GM18907 (cell line): ENCODE data around the gene PCDHA5.
"Not testable (repeated sequence)": the region's sequence is repeated elsewhere in the genome, so short reads cannot be mapped to it uniquely, and the experiment has no call there.

Experiments used
- ATAC-seq: cut with Tn5 transposase; IDR thresholded peaks from one replicate; pipeline ENCODE4 v1.9.1; 2021; ENCODE audit warnings: mild to moderate bottlenecking, moderate library complexity; ENCODE audit not compliant: unreplicated experiment

The PCDHA5 gene

GRCh38 chr5:140822969-140823368 lies 1.6 kb downstream of the PCDHA5 start:
- ATAC-seq = not testable (repeated sequence)

DNA sequence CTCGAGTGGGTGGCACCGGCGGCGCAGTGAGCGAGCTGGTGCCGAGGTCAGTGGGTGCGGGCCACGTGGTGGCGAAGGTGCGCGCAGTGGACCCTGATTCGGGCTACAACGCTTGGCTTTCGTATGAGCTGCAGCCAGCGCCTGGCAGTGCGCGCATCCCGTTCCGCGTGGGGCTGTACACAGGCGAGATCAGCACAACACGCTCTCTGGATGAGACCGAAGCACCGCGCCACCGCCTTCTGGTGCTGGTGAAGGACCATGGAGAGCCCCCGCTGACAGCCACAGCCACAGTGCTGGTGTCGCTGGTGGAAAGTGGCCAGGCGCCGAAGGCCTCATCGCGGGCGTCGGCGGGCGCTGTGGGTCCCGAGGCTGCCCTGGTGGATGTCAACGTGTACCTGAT lies 2.1 kb downstream of the PCDHA5 start:
- ATAC-seq = no peak

DNA sequence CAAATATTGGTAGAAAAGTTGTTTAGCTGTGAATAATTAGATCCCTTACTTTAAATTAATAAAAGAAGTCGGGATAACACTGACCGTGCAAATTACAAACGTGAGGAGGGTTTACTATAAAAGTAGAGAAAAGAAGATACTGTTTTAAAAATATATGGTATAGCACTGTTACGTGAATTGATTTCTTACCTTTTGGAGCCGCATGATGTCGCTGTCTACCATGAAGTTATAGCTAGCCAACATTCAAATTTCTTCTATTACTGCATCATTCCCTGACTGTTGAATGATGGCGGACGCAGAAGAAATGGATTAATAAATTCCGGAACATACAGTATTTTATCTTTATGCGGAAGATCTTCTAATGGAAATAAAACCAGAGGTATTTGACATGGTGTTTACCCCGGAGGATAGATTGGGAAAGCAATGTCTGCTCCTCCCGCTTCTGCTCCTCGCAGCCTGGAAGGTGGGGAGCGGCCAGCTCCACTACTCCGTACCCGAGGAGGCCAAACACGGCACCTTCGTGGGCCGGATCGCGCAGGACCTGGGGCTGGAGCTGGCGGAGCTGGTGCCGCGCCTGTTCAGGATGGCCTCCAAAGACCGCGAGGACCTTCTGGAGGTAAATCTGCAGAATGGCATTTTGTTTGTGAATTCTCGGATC lies 6.4 kb downstream of the PCDHA5 start, which contains the start of gene PCDHA6:
TSS of gene PCDHA6 (plus strand) at position 257 of the 658 bp plus-strand sequence. CDS start at position 389, 132 bp downstream.
- no peak for ATAC-seq

DNA sequence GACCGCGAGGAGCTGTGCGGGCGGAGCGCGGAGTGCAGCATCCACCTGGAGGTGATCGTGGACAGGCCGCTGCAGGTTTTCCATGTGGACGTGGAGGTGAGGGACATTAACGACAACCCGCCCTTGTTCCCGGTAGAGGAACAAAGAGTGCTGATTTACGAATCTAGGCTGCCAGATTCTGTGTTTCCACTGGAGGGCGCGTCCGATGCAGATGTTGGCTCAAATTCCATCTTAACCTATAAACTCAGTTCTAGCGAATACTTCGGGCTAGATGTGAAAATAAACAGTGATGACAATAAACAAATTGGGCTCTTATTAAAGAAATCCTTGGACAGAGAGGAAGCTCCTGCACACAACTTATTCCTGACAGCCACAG lies 6.9 kb downstream of the PCDHA5 start:
- ATAC-seq = no peak

DNA sequence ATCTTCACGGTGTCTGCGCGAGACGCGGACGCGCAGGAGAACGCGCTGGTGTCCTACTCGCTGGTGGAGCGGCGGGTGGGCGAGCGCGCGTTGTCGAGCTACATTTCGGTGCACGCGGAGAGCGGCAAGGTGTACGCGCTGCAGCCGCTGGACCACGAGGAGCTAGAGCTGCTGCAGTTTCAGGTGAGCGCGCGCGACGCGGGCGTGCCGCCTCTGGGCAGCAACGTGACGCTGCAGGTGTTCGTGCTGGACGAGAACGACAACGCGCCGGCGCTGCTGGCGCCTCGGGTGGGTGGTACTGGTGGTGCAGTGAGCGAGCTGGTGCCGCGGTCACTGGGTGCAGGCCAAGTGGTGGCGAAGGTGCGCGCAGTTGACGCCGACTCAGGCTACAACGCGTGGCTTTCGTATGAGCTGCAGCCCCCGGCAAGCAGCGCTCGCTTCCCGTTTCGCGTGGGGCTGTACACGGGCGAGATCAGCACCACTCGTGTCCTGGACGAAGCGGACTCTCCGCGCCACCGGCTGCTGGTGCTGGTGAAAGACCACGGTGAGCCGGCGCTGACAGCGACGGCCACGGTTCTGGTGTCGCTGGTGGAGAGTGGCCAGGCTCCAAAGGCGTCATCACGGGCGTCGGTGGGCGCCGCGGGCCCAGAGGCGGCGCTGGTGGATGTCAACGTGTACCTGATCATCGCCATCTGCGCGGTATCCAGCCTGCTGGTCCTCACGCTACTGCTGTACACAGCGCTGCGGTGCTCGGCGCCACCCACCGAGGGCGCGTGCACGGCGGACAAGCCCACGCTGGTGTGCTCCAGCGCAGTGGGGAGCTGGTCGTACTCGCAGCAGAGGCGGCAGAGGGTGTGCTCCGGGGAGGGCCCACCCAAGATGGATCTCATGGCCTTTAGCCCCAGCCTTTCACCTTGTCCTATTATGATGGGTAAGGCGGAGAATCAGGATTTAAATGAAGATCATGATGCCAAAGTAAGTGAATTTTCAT lies 8.4 kb downstream of the PCDHA5 start:
- not testable (repeated sequence) for ATAC-seq

DNA sequence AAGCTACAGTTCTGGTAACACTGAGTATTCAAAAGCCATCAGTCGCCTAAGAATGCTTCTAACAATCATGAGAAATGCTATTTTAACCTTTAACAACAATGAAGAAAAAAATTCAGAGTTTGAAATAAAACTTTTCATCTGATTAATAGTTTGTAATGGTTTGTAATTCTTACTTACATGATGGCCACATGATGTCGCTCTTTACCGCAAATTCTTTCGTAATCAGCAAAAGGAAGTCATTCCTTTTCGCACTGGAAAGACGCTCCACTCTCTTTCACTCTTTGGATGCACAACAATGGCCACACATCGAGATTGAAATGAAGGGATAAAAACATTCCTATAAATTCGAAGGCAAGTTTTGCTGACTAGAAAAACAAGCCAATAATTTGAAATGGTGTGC lies 12.6 kb downstream of the PCDHA5 start, which contains the start of gene PCDHA7:
TSS of gene PCDHA7 (plus strand) at position 277 of the 400 bp plus-strand sequence. CDS start at position 392, 115 bp downstream.
- ATAC-seq = no peak

GRCh38 chr5:140834439-140835008 lies 13.1 kb downstream of the PCDHA5 start:
- ATAC-seq = not testable (repeated sequence)

DNA sequence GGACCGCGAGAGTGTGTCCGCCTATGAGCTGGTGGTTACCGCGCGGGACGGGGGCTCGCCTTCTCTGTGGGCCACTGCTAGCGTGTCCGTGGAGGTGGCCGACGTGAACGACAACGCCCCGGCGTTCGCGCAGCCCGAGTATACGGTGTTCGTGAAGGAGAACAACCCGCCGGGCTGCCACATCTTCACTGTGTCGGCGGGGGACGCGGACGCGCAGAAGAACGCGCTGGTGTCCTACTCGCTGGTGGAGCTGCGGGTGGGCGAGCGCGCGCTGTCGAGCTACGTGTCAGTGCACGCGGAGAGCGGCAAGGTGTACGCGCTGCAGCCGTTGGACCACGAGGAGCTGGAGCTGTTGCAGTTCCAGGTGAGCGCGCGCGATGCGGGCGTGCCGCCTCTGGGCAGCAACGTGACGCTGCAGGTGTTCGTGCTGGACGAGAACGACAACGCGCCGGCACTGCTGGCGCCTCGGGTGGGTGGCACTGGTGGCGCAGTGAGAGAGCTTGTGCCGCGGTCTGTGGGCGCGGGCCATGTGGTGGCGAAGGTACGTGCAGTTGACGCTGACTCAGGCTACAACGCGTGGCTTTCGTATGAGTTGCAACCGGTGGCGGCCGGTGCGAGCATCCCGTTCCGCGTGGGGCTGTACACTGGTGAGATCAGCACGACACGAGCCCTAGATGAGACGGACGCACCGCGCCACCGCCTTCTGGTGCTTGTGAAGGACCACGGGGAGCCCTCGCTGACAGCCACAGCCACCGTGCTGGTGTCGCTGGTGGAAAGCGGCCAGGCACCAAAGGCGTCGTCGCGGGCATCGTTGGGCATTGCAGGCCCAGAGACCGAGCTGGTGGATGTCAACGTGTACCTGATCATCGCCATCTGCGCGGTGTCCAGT lies 14.5 kb downstream of the PCDHA5 start:
- no peak for ATAC-seq

DNA sequence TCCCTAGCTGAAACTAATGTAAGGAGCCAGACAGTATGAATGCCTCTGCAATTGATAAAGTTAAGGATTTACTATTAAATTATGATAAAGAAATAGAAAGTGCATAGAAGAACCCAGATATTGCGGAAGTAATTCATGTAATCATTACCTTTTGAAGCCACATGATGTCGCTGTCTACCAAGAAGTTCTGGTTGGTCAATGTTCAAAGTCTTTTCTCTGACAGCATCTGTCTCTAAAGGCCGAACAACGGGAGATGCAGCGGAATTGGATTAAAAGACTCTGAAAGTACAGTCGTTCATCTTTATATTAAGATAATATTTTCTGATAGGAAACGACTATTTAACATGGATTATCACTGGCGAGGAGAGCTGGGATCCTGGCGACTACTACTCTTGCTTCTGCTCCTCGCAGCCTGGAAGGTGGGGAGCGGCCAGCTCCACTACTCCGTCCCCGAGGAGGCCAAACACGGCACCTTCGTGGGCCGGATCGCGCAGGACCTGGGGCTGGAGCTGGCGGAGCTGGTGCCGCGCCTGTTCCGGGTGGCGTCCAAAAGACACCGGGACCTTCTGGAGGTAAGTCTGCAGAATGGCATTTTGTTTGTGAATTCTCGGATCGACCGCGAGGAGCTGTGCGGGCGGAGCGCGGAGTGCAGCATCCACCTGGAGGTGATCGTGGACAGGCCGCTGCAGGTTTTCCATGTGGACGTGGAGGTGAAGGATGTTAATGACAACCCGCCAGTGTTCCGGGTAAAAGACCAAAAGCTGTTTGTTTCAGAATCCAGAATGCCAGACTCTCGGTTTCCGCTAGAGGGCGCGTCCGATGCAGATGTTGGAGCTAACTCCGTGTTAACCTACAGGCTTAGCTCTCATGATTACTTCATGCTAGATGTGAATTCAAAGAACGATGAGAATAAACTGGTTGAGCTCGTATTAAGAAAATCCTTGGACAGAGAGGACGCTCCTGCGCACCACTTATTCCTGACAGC lies 19.9 kb downstream of the PCDHA5 start, which contains the start of gene PCDHA8:
TSS of gene PCDHA8 (plus strand) at position 210 of the 985 bp plus-strand sequence. CDS start at position 345, 135 bp downstream.
- no peak for ATAC-seq

DNA sequence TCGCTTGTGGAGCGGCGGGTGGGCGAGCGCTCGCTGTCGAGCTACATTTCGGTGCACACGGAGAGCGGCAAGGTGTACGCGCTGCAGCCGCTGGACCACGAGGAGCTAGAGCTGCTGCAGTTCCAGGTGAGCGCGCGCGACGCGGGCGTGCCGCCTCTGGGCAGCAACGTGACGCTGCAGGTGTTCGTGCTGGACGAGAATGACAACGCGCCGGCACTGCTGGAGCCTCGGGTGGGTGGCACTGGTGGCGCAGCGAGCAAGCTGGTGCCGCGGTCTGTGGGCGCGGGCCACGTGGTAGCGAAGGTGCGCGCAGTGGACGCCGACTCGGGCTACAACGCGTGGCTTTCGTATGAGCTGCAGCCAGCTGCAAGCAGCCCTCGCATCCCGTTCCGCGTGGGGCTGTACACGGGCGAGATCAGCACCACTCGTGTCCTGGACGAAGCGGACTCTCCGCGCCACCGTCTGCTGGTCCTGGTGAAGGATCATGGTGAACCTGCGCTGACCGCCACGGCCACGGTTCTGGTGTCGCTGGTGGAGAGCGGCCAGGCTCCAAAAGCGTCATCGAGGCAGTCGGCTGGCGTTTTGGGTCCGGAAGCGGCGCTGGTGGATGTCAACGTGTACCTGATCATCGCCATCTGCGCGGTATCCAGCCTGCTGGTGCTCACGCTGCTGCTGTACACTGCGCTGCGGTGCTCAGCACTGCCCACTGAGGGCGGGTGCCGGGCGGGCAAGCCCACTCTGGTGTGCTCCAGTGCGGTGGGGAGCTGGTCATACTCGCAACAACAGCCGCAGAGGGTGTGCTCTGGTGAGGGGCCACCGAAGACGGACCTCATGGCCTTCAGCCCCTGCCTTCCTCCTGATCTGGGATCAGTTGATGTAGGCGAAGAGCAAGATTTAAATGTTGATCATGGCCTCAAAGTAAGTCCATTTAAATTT lies 21.7 kb downstream of the PCDHA5 start:
- no peak for ATAC-seq

DNA sequence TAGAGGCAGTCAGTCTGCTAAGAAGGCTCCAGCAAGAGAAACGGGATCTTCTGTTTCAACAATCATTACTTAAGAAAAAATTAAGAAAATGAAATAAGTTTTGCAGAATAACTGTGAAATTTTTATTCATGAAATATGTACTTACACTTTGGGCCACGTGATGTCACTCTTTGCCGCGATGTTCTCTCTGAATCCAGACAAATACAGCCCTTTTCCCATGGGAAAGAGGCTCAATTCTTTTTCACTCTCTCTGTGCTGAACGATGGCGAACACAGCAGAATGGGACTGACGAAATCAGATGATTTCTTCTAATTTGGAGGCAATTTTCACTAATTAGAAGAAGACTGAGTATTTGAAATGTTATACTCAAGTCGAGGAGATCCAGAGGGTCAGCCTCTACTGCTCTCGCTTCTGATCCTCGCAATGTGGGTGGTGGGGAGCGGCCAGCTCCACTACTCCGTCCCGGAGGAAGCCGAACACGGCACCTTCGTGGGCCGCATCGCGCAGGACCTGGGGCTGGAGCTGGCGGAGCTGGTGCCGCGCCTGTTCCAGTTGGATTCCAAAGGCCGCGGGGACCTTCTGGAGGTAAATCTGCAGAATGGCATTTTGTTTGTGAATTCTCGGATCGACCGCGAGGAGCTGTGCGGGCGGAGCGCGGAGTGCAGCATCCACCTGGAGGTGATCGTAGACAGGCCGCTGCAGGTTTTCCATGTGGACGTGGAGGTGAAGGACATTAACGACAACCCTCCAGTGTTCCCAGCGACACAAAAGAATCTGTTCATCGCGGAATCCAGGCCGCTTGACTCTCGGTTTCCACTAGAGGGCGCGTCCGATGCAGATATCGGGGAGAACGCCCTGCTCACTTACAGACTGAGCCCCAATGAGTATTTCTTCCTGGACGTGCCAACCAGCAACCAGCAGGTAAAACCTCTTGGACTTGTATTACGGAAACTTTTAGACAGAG lies 27.0 kb downstream of the PCDHA5 start, which contains the start of gene PCDHA9:
TSS of gene PCDHA9 (plus strand) at position 244 of the 964 bp plus-strand sequence. CDS start at position 358, 114 bp downstream.
- not testable (repeated sequence) for ATAC-seq

DNA sequence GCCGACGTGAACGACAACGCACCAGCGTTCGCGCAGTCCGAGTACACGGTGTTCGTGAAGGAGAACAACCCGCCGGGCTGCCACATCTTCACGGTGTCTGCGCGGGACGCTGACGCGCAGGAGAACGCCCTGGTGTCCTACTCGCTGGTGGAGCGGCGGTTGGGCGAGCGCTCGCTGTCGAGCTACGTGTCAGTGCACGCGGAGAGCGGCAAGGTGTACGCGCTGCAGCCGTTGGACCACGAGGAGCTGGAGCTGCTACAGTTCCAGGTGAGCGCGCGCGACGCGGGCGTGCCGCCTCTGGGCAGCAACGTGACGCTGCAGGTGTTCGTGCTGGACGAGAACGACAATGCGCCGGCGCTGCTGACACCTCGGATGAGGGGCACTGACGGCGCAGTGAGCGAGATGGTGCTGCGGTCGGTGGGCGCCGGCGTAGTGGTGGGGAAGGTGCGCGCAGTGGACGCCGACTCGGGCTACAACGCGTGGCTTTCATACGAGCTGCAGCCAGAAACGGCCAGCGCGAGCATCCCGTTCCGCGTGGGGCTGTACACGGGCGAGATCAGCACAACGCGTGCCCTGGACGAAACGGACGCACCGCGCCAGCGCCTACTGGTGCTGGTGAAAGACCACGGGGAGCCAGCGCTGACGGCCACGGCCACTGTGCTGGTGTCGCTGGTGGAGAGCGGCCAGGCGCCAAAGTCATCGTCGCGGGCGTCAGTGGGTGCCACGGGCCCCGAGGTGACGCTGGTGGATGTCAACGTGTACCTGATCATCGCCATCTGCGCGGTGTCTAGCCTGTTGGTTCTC lies 28.6 kb downstream of the PCDHA5 start:
- not testable (repeated sequence) for ATAC-seq

DNA sequence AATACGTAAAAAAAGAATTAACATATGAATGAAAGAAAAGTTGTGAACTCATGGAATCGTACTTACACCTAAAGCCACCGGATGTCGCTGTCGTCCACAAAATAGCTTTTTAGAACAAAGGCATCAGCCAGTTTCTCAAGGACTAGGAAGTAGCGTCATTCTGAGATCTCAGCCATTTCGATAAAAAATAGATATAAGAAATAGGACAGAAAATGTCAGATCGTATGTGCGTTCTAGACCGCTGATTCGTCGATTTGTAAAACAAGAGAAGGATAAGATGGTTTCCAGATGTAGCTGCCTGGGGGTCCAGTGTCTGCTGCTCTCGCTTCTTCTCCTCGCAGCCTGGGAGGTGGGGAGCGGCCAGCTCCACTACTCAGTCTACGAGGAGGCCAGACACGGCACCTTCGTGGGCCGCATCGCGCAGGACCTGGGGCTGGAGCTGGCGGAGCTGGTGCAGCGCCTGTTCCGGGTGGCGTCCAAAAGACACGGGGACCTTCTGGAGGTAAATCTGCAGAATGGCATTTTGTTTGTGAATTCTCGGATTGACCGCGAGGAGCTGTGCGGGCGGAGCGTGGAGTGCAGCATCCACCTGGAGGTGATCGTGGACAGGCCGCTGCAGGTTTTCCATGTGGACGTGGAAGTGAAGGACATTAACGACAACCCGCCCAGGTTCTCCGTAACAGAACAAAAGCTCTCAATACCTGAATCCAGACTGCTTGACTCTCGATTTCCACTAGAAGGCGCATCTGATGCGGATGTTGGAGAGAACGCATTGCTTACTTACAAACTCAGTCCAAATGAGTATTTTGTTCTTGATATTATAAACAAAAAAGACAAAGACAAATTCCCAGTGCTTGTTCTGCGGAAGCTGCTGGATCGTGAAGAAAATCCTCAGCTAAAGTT lies 34.6 kb downstream of the PCDHA5 start, which contains the start of gene PCDHA10:
TSS of gene PCDHA10 (plus strand) at position 126 of the 903 bp plus-strand sequence. CDS start at position 278, 152 bp downstream.
- no peak for ATAC-seq

DNA sequence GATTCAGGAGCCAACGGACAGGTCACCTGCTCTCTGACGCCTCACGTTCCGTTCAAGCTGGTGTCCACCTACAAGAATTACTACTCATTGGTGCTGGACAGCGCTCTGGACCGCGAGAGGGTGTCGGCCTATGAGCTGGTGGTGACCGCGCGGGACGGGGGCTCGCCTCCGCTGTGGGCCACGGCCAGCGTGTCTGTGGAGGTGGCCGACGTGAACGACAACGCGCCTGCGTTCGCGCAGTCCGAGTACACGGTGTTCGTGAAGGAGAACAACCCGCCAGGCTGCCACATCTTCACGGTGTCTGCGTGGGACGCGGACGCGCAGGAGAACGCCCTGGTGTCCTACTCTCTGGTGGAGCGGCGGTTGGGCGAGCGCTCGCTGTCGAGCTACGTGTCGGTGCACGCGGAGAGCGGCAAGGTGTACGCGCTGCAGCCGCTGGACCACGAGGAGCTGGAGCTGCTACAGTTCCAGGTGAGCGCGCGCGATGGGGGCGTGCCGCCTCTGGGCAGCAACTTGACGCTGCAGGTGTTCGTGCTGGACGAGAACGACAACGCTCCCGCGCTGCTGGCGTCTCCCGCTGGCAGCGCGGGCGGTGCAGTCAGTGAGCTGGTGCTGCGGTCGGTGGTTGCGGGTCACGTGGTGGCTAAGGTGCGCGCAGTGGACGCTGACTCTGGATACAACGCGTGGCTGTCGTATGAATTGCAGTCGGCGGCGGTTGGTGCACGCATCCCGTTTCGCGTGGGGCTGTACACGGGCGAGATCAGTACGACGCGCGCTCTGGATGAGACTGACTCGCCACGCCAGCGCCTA lies 36.0 kb downstream of the PCDHA5 start:
- no peak for ATAC-seq
